RPMI8226 (cell line): ENCODE results near the gene EFNA2.

Source experiments
- DNase-seq: peaks from one replicate; pipeline ENCODE4 v3.0.0-alpha.2; 2015

EFNA2 gene

DNA sequence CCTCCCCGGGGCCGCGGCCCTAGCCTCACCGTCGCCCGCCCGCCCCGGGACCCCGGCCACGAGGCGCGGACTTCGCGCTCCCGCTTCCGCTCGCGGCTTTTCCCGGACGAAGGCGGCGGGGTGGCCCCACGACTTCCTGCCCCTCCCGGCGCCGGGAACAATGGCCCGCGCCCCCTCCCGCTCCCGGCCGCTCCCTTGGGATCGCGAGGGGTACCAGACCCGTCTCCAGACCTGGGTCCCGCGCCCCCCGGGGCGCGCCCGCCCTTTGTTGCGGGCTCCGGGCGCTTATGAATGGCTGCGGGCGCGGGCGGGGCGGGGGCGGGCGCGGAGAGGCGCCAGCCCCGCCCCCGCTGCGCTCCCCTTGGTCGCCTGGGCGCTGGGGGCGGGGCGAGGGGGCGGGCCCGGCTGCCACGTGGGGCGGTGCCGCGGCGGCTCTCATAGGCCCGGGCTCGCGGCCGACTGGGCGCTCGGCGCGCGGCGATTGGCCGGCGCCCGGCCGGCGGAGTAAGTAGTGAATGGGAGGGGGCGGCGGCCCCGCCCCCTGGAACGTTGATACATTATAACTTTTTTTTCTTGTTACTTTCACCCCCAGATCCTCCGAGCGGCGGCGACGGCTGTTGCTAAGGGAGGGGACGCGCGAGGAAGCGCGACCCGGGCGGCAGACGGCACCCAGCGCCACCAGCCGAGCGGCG lies 36.2 kb upstream of the EFNA2 start:
- peak; percentile 96 for DNase-seq

DNA sequence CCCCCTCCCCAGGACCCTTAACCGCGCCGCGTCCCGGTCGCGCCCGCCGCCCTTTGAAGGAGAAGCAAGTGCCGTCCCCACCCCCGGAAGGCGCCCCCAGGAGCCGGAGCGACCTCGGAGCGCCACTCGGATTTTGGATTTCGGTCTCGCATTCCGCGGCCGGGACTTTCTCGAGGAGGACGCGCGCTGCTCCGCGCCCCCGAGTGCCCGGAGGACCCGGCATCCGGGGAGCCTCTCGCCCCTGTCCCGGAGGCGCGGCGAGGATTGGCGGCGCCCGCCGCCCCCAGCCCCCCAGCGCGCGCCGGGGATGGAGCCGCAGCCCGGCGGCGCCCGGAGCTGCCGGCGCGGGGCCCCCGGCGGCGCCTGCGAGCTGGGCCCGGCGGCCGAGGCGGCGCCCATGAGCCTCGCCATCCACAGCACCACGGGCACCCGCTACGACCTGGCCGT lies 35.7 kb upstream of the EFNA2 start:
- no peak for DNase-seq

DNA sequence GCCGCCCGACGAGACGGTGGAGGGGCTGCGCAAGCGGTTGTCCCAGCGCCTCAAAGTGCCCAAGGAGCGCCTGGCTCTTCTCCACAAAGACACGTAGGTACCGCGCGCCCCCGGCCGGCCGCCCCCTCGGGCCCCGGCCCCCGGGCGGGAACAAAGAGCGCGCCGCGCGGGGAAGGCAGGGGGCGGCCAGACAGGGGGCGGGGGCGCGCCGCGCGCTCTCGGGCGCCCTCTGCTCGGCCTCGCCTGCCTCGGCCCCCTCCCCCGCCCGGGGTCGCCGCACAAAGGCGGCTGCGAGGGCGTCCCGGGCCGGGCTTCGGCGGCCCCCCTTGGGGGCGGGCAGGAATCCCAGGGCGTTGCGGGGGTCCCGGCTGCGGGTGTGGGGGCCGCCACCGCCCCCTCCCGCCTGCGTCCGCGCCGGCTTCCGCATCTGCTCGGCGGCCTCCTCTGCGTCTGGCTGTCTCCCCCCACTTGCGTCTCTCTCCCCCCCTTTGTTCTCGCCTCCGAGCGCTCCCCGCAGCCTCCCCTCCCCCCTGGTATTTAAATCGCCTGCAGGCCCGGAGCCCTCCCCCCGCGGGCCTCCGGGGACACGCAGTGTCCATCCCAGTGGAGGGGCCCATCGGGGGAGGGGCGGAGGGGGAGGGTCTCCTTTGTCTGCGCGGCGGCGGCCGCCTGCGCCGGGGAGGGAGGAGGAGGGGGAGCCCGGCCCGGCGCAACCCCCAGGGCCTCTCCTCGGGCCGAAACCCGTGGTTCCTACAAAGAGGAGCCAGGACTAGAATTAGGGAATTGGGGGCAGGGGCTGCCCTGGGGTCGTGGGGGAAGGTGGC lies 35.0 kb upstream of the EFNA2 start:
- DNase-seq = no peak

DNA sequence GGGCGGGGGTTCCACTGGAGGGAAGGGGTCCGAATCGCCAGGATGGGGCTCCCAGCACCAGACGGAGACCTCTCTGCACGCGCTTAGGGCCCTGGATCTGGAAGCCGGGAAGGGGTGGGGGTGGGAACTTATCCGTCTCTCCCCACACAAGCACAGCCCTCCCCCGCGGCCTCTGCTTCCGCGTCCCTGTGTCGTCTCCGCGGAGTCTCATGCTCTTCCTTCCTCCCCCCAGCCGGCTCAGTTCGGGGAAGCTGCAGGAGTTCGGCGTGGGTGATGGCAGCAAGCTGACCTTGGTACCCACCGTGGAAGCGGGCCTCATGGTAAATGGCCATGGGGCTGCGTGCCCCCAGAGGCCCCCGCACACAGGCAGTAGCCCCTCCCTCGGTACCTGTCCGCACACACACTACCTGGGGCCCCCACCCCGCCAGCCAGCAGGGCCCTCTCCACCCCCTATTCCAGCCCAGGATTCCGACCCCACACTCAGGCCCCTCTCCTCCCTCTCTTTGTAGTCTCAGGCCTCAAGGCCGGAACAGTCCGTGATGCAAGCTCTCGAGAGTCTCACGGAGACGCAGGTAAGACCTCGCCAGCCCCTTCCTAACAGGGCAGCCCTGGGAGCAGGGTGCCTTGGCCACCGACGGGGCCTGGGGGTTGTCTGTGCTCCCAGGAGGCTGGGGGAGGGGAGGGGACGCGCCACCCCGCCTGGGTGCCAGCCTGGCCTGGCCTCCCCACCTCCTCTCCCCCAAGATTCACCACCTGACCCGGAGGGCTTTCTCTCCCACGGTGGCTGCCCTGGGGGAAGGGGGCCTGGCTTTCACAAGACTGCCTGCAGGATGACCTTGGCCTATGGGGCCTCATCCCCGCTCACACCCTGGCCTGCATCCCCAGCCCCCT lies 34.1 kb upstream of the EFNA2 start:
- no peak for DNase-seq

DNA sequence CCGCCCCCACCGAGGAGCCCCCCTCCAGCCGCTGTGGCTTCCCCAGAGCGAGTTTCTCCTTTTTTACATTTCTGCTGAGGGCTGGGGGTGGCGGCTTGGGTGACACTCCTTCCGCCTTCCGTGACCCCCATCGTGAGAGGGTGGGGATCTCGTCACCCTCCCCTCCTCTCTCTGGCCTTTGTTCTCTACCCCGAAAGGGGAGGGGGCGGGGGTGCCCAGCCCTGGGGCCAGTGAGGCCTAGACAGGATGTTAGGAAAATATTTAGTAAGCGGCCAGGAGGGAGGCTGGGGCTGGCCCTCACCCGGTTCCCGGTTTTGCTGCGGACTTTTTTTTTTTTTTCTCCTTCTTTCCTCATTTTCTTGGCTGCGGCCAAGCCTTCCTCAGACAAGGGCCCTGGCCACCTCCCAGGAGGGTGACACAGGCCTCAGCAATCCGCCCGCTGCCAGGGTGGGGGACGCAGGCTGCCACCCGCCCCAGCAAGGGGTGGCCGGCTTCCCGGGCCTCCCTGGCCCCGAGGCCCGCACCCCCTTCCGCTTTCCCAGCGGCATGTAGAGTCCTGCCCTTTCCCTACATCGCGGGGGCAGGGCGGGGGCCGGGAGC lies 33.4 kb upstream of the EFNA2 start:
- DNase-seq = no peak

DNA sequence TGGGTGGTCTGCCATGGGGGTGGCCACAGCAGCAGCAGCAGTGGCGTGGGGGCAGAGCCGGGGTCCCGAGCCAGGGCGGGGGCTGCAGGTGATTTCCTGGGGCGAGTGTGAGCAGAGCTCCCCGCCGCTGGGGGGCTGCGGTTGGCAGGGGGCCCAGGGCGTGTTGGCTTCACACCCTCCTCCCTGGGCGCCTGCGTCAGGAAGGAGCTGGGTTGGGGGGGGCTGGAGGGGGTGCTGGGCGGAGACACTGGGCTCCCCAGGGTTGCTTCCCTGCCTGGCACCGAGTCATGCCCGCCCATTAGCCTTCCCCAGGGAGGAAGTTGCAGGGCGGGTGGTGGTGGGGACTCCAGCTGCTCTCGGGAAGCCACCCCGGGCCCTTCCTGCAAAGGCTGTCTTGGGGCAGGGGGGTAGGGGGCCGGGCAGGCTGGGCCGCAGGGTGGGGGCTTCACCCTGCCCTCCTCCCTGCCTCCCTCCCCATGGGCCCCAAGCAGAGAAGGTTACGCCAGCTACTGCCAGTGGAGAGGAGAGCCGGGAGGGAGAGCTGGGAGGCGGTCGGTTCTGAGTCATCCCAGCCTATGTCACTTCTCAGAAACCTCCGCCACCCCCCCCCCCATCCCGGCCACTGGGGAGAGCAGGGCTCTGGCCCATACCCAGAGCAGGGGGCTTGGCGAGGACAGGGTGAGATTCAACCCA lies 32.7 kb upstream of the EFNA2 start:
- no peak for DNase-seq

DNA sequence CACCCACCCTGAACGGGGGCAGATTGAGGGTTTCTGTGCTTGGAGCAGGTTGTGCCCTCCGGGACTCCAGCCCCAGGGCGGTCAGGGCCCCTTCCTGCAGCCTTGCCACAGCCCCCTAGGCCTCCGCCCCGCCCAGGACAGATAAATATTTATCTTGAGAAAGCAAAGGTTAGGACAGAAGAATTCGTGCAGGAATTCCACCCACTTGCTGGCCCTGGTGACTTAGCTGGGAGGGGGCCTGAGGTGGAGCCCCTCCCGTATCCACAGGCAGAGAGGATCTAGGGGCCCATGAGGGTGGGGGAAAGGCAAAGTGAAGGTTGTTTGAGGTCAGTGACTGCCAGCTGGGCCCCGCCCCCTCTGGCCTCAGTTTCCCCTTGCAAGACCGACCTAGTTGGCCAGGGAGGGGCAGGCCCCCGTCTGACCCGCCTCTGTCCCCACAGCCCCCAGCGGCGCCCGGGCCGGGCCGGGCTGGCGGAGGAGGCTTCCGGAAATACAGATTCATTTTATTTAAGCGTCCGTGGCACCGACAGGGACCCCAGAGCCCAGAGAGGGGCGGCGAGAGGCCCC lies 32.1 kb upstream of the EFNA2 start:
- DNase-seq = no peak

DNA sequence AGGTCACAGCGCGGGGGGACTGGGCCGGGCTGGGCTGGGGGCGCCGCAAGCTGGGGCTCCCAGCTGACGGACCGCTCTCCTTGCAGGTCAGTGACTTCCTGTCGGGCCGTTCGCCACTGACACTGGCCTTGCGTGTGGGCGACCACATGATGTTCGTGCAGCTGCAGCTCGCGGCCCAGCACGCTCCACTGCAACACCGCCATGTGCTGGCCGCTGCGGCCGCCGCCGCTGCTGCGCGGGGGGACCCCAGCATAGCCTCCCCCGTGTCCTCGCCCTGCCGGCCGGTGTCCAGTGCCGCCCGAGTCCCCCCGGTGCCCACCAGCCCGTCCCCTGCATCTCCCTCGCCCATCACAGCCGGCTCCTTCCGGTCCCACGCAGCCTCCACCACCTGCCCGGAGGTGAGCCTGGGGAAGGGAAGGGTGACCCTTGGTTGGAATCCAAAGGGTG lies 31.6 kb upstream of the EFNA2 start:
- no peak for DNase-seq

DNA sequence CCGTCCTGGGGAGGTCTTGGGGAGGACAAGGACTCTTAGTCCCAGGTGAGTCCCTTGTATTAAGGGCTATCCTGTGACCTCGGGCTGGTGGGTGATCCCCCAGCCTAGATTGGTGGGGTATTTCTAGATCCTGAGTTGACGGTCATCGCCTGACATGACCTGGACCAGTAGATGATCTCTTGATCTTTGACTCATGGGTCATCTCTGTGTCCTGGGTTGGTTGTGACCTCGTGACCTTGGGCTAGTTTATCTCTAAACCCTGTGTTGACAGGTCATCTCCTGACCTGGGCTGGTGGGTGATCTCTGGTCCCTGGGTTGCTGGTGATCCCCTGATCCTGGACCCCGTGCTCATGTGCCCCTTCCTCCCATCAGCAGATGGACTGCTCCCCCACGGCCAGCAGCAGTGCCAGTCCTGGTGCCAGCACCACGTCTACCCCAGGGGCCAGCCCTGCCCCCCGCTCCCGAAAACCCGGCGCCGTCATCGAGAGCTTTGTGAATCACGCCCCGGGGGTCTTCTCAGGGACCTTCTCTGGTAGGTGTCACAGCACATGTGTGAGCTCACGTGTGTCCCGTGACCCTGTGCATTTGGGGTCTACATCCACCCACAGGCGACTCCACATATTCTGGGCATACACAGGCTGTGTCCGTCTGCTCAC lies 31.0 kb upstream of the EFNA2 start:
- no peak for DNase-seq

DNA sequence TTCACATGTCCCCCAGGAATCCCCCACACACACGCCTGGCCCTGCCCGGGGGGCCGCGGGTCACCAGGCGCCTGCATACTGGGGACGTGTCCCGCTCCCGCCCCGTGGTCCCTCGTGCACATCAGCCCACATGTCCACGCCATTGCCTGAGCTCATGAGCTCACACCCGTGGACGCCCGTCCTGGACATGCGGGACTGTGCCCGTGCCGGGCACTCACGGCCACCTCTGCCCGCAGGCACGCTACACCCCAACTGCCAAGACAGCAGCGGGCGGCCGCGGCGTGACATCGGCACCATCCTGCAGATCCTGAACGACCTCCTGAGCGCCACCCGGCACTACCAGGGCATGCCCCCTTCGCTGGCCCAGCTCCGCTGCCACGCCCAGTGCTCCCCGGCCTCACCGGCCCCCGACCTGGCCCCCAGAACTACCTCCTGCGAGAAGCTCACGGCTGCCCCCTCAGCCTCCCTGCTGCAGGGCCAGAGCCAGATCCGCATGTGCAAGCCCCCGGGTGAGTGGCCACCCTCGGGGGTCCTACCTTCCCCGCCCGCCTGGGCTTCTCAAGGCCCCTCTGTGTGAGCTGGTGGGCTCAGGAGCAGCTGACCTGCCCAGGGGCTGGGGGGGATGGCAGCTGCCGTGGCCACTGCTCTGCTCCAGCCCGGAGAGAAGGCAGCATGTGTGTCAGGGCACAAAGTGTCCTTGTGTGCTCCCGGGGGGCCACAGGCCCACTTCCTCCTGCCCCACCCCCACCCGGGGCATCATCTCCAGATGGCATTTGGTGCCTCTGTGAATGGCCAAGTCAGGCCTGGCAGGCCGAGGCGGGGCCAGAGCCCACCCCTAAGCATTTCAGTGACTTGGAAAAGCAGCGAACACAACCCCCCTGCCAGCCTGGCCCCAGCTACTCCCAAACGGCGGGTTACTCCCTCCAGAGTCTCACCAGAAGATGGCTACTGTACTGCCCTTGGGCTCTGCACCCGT lies 30.2 kb upstream of the EFNA2 start:
- no peak for DNase-seq

DNA sequence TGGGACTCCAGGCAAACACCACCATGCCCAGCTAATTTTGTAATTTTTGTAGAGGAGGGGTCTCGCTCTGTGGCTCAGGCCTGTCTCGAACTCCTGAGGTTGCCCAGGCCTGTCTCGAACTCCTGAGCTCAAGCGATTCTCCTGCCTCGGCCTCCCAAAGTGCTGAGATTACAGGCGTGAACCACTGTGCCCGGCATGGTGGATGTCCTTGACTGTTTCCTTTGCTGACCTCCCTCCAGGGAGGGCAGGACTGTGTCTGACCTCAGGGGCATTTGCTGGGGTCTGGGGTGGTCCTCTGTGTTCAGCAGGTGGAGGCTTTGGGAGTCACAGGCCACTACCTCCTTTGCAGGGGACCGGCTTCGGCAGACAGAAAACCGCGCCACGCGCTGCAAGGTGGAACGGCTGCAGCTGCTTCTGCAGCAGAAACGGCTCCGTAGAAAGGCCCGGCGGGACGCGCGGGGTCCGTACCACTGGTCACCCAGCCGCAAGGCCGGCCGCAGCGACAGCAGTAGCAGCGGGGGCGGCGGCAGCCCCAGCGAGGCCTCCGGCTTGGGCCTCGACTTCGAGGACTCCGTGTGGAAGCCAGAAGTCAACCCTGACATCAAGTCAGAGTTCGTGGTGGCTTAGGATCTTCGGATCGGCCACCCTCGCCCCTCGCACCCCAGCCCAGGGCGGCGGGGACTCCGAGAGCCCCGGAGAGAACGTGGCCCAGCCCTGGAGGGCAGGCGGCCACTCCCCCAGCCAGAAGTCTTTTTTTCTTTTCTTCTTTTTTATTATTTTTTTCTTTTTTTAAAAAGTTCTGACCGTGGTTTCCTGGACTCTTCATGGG lies 28.8 kb upstream of the EFNA2 start:
- no peak for DNase-seq

DNA sequence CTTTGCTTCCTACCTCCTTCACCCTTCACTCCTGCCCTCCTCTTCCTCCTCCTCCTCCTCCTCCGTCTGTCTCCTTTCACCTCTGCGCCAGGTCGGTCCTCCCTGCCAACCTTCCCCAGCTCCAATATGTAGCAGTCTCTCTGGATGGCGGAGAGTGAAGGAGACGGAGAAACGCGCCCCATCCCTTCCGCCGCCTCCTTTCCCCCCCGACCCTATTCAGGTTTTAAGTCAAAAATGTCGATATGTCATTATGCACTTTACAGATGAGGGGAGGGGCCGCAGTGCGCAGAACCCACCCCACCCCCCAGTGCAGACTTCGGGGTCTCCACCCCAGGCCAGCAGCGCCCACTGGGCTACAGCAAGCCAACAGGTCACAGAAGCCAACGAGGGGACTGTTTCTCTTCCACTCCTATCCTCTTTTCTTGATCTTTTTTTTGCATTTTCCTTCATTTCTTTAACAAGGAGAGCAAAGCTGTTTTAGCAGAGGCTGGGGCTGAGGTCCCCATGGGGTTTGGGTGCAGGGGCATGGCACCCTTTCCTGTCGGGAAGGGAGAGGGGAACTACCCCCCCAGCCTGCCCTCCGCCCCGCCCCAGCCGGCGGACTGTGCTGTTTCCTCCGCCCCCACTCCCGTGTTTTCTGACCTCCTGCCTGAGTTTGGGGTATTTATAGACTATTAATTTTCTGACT lies 28.1 kb upstream of the EFNA2 start:
- DNase-seq = no peak

DNA sequence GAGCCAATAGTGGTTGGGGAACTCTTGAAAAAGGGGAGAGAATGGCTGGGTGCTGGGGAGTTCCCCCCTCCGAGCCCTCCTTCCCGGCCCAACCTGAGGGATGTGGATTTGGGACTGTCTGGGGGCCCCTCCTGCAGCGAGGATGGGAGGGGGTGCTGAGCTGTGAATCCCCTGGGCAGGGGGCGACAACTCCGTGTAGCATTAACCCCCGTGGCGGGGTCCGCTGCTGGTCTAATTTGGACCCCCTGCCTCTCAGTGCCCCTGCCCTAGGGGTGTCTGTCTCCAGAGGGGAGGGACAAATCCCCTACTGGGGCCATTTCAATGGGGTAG lies 27.5 kb upstream of the EFNA2 start:
- no peak for DNase-seq

DNA sequence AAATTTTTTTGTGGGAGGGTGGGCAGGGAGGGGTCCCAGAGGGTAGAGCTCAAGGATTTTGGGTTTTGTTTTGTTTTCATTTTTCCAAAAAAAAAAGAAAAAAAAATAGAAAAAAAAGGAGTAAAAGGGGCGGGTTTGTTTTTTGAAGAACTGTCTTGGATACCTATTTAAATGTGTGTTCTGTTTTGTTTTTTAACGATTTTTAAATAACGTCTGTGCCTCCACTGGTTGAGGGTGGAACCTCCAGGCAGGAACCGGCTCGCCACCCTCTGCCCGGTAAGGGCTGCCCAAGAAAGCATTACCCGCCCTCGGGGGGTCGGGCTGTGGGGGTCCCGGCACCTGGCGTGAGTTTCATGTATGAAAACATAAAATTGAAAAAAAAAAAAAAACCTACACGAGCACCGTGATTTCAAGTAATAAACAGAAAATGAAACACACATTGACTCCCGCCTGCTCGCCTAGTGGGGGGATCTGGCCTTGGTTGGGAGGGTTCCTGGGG lies 26.9 kb upstream of the EFNA2 start:
- no peak for DNase-seq

DNA sequence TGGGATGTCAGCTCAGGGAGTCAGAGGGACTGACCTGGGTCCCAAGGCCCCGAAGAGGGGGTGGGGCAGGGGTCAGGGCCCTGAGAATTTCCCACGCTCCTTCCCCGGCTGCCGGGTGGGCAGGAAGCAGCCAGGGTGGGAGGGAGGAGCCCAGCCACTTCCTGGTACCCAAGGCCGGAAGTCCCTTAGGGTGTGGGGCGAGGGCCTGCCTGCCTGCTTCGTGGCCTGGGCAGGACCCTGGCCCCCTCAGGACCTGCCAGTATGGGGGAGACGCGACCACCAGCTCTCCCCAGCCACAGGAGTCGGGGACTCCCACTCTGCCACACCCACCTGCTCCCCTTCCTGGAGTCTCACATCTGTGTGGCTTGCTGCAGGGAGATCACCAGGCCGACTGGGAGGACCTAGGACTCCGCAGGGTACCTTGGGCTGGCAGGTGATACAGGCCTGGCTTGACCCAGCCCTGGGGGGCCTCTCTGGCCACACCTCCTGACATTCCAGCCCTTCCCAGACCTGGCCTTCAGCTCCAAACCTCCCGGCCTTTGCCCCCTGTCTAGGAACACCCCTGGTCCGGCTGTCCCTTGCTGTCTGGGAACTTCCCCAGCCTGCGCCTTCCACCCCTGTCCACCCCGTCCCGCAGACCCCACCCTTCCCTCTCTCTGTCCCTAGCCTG lies 26.3 kb upstream of the EFNA2 start:
- DNase-seq = peak; percentile 75

DNA sequence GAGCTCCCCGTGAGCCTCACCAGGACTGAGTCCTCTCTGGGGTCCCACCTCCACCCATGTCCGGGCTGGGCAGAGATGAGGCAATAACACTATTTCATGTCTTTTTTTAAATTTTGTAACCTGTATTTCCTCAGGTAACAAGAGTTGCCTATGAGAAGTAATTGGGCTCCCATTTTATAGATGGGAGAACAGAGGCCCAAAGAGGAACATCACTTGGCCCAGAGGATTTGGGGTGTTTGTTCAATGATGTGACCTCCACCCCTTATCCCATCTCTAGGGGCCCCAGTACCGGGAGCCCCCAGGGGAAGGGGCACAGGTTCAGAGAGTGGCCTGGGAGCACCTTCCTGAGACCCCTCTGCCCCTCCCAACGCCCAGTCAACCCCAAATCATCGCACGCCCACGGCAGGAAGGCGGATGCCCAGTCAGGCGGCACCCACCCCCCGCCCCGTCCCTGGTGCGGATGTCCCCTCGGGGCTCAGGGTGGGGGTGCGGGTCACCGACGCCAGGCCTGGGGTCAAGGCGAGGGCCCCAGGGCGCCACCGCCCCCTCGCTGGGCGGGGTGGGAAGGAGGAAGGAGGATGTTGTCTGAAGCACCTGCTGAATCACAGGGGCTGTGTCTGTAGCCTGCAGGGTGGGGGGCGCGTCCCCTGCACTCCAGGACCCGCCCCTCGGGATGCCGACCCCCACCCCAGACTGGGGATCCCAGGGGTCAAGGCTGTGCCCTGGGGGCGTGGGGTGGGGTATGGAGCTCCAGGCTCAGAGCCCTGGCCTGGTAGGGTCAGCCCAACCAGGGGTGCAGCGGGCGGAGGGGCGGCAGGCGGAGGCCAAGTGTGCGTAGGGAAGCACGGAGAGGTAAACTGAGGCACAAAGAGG lies 25.6 kb upstream of the EFNA2 start:
- no peak for DNase-seq
